NOMO-1 (cell line): ENCODE results near the gene HPS4.

Source experiments
- DNase-seq, 2 experiments: peaks; one replicate each; lab custom pipeline; 2025; ENCODE audit not compliant: unreplicated experiment in 2 of 2; lab: John Stamatoyannopoulos, UW

The HPS4 gene

DNA sequence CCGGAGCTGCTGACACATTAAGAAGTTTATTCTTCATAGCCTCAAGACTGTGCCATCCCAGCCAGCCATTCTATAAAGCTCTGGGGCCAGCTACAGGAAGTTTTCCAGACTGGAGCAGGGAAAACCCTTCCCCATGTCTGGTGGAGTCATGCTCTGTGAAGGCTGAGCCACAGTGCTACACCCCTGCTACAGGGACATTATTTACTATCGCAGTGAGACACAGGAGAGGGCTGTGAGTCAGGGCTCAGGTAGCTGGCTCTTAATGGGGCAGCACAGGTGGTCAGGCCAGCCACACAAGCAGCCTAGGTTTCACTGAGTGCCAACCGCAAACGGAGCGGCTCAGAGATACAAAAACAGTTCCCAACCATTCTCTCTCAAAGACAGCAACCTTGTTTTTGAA lies 12.1 kb downstream of the HPS4 start:
- no peak for DNase-seq

DNA sequence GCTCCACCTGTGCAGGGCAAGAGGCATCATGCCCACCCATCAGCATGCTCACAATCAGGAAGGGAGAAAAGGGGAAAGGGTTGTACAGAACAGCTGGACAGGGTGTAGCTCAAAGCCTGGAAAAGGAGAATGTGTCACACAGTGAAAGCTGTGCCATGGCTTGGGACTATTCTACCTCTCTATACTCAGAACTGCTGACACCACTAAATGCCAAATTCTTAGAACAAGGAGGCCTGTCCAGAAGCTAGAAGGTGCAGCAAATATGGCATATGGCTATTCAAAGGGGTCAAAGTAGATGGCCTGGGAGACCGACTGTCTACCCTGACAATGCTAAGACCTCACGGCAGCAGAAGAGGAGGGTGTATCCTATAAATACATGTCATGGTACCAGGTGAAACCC lies 12.8 kb downstream of the HPS4 start:
- no peak for DNase-seq

DNA sequence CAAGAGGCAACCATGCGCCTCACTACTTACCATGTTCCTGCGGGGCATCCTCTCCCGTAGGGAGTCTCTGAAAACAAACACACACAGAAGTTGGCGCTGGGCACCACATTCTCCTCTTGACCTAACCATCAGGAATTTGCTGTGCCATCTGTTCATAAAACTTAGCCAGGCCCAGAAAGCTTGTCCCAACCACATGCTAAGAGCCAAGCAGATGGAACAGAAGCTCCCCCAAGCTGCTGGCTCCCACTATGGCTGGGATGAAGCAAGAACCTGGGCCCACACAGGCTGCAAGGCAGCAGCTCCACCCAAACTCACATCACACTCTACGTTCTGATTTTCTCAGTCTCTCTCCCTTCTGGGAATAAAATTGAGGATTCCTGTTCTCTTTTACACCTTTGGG lies 17.4 kb downstream of the HPS4 start:
- no peak for DNase-seq

DNA sequence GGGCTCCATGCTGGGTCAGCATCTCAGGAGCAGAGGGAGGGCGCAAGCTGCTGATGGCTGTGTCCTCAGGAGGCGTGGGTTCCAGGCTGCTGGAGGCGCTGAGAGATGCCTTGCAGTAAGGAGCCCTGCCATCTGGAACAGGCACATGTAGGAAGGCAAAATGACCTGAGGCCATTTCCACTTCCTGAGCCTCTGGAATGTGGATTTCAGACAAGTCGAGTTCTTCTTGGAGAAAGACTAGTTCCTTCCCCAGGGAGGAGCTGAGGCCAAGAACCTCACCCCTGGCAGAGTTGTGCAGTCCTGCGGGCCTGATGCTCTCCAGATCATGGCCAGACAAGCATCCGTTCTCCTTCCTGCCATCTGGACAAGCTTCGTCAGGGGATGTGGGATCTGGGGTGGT lies 19.3 kb downstream of the HPS4 start:
- no peak for DNase-seq

DNA sequence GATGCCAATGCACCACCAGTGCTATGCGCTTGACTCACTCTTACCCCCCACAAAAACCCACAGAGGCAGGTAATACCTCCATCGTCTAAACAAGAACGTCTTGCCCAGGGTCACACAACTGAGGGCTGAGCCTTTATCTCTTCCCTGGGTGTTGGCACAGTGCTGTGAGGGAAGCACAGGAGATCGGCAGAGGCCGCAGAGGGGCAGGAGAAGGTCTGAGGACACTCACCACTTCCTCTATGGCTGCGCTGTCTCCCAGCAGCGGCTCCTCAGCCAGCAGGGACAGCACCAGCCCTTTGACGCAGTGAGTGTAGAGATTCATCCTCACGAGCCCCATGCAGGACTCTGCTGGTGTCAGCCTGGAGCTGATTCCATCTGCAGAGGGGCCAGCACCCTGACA lies 19.9 kb downstream of the HPS4 start:
- DNase-seq = no peak

DNA sequence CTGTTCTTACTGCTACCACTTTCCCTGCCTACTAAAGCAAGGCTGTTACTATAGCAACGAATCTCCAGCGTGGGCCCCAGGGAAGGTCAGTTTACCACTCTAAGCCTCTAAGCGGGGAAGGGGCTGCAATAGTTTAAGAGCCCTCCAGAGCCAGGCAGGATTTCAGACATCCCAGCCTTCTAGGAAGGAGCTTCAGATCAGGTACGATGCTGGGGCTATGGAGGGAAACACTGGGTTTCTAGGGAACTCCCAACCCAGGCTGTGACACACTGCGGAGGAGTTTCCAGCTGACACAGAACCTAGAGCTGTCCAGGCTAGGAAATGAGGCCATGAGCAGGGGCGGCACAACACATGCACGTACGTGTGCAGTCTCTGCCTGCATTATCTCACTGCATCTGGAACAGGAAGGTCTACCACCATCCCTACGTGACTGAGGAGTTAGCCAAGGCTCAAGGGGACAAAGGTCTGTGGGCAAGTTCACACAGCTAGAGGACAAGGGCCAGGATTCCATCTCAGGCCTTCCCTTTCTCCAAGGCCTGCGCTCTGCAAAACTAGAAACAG lies 20.4 kb downstream of the HPS4 start:
- no peak for DNase-seq

DNA sequence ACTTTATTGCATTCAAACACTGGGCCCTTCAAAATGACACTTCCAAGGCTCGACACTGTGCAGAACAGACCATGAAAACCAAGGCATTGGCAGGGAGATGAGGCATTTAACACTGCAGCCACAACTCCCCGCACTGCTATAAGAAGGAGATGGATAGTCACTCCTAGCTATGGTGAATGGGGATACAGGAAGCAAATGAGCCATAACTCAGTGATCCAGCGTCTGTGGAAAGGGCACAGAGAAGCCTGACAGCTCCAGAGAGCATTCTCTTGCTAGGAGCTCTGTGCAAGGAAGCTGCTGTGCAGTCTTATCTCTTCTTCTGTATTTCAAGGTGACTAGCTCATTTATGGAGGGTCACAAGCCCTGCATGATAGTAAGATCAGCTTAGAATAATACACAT lies 20.9 kb downstream of the HPS4 start:
- DNase-seq = no peak

DNA sequence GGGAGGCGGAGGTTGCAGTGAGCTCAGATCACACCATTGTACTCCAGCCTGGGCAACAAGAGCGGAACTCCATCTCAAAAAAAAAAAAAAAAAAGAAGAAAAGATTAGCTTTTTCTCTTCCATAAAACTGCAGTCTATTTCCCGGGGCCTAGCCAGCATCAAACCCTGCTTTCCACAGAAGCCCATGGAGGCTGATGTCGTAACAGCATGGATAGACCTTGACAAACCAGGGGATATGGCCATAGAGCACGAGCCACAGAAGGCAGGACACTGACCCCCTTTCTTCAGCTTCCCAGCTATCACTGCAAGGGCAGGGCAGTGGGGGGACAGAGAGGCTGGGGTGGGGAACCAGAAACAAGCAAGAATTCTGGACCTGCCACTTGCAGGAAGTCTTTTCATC lies 21.5 kb downstream of the HPS4 start:
- DNase-seq = no peak

DNA sequence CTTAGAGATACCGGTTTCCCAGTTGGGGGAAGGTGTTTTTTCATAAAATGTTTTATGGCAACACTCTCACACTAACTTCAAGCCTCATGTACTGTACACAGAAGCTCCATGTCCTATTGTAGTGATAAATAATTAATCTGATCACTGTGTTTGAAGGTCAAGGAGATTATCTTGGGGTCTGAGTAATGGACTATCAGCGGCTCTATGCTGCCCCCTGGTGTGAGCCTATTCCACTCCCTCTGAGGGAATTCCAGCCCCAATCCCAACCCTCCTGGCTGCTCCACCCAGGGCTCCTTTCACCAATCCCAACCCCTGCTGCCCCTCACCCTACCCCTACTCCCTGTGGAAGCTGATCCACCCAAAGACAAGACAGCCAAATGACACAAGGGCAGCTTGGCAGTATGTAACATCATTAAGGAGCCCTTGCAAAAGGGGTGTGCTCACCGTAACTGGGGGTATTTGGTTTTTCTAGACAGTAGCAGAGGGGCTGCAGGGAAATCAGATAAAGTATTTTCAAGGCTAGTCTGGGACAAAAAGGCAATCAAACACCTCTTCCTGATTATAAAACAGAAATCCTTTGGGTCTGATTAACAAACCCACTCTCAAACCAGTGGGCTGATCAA lies 22.3 kb downstream of the HPS4 start:
- DNase-seq = no peak

DNA sequence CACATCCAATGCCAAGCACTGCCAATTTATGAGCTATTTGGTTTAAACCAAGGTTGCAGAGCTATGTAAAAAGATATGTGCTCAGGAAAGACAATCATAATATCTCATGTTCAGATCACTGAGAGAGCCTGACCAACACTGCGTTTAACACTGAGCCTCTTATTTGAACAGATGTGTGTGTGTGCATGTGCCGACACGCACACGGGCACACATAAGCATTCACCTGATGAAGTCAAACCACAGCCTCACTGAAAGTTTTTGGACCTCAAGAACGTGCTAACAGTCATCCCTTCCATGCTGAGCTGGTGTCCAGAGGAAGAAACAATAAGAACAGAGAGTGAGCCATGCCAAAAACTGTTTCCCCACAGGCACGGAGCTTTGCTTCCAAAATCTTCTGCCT lies 23.4 kb downstream of the HPS4 start:
- DNase-seq = no peak

DNA sequence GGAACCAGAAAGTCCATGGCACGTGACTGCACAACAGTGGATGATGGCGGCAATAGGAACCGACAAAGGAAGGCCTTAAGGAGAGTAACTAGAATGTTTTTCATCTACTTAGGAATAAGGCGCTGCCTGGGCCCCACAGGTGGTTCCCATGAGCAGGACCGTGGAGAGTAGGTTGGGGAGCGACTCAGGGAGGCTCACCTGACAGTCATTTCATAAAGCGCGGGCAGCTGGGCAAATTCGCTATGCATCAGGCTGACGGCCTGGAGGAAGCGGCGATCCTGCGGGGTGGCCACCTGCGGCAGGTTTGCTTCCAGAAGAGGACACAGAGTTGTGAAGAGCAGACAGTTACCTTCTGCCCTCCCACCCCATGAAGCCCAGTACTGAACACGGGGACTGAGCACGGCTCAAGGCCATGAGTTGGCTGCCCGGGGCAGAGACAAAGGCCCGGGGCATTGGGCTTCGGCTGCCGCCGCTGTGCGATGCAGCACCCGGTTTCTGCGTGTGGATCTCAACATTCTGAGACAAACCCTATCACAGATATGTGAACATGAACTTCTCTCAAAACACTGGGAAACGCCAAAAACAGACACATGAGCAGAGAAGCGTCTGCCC lies 25.8 kb downstream of the HPS4 start:
- no peak for DNase-seq

DNA sequence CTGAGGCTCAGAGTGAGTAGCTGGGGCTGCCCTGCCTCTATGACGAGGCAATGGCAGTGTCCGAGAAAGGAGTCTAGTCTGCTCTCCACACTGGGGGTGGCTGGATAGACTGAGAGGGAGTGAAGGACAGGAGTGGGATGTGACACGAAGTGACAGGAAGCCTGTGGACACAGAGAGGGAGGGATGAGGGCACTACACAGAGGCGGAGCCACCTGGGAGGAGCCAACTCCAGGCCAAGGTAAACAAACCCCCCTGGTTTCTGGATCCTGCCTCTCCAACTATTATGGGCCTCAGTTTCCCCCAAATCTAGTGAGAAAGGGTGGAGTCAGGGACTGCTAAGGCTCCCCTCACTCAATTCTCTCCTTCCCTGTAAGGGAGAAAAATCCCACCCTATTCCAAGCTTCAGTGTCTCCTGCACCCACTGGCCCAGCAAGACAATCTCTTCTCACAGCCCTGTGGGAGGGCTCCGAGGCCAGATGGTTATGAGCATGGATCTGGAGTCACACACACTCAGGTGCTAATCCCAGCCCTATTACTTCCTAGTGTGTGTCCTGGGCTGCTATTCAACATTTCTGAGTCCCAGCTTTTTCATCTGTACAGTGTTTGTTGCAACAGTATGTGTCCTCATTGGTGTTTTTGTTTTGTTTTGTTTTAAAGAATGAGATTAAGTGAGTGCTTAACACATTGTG lies 29.6 kb downstream of the HPS4 start:
- DNase-seq = no peak

DNA sequence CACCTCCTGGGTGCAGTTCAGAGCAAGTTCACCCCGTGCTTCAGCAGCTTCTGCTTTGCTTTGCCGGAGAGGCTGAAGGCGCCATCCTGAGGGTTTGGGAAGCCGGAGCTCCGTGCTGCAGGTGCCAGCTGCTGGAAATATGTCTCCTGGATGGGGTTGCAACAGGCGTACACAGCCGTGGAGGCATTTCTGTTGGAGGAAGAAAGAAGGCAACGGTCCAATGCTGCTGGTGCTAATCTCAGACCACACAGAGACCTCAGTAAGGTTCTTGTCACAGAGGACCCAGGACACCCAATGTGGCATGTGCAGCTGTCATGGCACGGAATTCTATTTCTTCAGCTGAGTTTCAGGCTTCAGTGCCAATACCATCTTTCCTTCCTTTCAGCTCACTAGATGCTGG lies 30.4 kb downstream of the HPS4 start:
- DNase-seq = no peak

DNA sequence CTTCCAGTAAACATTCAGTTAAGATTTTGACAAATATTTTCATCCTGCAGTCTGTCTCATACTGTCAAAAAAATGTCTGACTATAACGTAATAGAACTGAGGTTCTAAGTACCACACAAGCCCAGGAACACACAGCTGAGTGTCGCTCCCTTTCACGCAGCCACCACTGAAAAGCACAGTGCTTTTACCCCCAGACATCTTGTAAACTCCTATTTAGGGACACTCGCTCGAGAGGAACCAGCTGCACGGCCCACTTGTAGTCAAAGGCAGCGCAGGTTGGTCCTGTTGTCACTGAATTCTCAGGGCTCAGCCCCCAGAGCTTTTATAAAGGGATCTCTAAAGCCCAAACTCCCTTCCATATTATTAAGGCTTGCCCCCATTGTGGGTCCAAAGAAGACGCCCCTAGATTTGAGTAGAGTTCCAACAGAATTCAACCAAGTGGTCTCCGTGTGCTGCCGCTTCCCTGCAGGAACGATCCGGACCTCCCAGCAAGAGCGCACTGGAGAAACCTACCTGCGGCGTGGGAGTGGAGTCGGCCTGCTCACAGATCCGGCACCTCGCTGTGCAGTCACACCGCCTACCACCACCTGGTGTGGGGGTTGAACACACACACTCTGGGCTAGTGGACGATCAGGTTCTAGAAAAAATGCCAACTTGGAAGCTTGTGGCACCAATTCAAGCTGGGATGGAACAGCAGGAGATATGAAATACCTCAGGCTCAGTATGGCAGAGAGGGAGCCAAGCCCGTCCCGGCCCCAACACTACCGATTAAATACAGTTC lies 31.2 kb downstream of the HPS4 start:
- no peak for DNase-seq

DNA sequence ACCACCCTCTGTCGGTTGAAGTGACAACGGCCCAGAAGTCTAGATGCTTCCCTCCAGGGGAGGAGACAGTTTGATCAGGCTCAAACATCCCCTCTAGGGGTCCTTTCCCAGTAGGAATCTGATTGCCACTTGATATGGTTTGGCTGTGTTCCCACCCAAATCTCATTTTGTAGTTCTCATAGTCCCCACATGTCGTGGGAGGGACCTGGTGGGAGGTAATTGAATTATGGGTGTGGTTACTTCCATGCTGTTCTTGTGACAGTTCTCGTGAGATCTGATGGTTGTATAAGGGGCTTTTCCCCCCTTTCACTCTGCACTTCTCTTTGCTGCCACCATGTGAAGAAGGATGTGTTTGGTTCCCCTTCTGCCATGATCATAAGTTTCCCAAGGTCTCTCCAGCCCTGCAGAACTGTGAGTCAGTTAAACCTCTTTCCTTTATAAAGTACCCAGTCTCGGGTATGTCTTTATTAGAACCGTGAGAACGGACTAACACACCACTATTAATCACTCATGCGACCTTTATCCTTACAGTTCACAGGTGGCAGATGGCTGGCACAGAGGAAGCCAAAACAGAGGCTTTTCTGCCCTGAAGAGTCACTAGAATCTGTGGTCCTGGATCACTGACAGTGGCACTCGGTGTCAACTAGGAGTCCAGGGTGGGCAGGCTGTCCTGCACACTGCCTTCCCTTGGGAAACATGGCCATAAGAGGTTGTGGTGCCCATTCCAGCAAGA lies 33.0 kb downstream of the HPS4 start:
- DNase-seq = no peak

DNA sequence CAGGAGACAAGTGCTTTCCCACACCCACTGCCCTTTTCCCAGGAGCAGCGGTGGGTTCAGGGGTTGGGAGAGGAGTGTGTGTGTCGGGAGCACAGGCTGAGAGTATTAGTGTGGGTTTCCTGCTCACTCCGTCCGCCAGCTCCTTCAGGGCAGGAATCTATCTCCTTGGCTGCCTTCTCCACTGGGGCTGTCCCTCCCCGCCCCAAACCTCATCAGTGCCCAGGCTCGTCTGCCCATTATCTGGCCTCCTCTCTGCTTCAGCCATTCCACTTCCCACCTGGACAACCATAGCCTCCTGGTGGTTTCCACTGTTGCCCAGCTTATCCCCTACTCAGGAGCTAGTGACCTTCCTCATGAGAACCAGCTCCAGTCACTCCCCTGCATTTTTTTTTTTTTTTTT lies 34.6 kb downstream of the HPS4 start:
- DNase-seq = no peak

DNA sequence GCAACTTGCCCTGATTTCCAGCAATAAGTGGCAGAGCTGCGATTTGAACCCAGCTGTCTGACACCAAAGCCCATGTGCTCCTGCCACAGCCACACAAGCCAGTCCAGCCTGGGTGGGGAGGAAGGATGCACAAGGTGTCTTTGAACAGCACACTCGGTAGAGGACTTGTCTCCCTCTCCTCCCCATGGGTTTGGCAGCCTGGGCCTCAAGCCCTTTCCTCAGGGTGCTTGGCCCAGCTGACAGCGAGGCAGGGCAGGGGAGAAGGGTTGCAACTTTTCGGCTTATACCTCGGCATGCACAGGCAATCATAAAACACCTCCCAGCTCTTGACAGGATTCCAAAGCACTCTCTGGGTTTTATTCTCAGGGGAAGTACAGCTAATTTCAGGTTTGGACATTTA lies 35.2 kb downstream of the HPS4 start:
- no peak for DNase-seq

DNA sequence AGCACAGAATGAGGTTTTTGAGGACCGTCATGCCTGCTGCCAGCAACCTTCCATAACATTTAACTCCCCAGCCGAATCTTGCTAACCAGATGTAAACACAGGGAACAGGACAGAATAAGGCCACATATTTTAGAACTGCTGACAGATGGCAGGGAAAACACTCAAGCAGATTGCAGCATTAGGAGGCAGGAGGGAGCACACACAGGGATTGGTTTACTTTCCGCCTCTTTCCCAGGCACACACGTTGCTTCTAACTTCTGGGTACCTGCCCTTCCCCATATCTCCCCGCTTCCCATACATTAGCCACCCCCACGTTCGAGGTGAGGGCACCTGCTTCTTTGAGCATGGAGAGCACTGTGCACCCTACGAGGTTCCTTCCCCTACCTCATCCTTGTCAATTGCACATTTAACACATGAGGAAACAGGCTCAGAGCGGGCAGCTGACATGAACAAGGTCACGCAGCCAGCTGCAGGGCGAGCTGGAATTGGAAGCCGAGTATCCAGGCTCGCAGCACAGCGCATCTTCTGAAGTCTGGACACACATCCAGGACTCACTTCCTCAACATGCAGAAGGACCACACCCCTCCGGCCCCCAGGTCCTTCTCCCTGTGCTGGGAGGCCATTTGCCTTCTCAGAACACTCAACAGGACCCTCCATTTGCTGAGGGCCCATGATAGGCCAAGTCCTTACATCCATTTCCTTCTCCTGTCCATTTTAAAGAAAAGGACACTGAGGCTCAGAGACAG lies 35.8 kb downstream of the HPS4 start:
- no peak for DNase-seq

DNA sequence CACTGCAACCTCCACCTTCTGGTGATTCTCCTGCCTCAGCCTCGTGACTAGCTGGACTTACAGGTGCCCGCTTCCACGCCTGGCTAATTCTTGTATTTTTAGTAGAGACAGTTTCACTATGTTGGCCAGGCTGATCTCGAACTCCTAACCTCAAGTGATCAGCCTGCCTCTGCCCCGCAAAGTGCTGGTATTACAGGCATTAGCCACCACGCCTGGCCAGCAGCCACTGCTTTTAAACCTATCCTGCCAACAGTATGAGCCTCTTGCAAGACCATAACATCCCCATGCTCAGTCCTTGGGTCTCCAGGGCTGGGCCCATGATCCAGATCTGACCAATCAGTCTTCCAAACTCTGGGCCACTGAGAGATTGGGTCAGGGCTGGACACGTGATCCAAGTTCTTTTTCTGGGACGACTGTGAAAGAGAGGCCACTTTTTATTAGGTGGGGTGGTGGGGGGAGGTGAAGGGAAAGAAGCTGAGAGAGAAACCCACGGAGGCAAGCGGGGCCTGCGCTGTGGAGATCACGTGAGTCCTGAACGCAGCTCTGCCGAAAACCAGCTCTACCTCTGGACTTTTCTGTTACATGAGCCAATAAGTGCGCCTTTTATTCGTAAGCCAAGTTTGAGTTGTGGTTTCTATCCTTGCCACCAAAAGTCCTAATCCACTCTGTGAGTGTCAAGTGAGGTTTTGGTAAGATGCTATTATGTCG lies 36.6 kb downstream of the HPS4 start:
- DNase-seq = no peak
